Left cardiac atrium (tissue), 4 donors: ENCODE data around the gene MXRA7. TPM values are rescaled to one million over a fixed set of nuclear protein-coding genes. Genes with fewer than 3 reads are reported as not detected.
"Not testable (repeated sequence)": the region's sequence is repeated elsewhere in the genome, so short reads cannot be mapped to it uniquely, and the experiment has no call there.

ENCODE experiments used
- ATAC-seq, 2 donors: fragments of 200-7000 bp; cut with Tn5 transposase; one replicate each; pipeline ENCODE4 v1.9.1; 2020; ENCODE audit warnings: mild to moderate bottlenecking in 2 of 2, moderate library complexity in 2 of 2
- DNase-seq: peaks from one replicate; pipeline ENCODE4 v3.0.0-alpha.2; 2020
- intact Hi-C, 2 donors: fragments of 100-400 bp; cut with DNase I; formaldehyde crosslinking; loops; one replicate each; pipeline versions ENCODE4 v1.14.1 to v1.15.1; 2022 to 2023
- microRNA-seq, 2 donors: library from miRNA; unstranded; fragments of <30 nt; microRNA quantifications; one replicate each; pipeline ENCODE4 v1.2.0, GENCODE V29; 2020
- total RNA-seq, 2 donors: library from RNA; stranded (reverse); fragmentation: NEBNext Ultra II Directional; extraction: Animal tissue kit (Norgen Biotek cat#: 25700); gene quantifications; one replicate each; pipeline ENCODE4 v1.2.1, GENCODE V29; 2021
- donor health status: DM: no; HTN: yes; CAD: no.
- donor health status: DM: no; HTN: yes; CAD: no; lungs with severe emphysema.
- donor health status: DM: yes; HTN: yes; CAD: no.
- donor health status: Dilated cardiomyopathy.

Gene MXRA7
- total RNA-seq, 2 donors from 2014 or later = 394 to 506 TPM

DNA sequence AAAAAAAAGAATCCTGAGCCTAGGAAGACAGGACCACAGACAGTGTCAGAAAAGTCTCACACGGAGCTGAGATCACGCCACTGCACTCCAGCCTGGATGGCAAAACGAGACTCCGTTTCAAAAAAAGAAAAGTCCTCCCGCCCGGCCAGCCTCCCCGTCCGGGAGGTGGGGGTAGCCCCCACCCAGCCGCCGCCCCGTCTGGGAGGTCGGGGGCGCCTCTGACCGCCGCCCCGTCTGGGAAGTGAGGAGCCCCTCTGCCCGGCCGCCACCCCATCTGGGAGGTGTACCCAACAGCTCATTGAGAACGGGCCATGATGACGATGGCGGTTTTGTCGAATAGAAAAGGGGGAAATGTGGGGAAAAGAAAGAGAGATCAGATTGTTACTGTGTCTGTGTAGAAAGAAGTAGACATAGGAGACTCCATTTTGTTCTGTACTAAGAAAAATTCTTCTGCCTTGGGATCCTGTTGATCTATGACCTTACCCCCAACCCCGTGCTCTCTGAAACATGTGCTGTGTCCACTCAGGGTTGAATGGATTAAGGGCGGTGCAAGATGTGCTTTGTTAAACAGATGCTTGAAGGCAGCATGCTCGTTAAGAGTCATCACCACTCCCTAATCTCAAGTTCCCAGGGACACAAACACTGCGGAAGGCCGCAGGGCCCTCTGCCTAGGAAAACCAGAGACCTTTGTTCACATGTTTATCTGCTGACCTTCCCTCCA is 74.1 kb downstream of the MXRA7 start:
- DNase-seq, intact Hi-C loops, ATAC-seq: not testable (repeated sequence)

DNA sequence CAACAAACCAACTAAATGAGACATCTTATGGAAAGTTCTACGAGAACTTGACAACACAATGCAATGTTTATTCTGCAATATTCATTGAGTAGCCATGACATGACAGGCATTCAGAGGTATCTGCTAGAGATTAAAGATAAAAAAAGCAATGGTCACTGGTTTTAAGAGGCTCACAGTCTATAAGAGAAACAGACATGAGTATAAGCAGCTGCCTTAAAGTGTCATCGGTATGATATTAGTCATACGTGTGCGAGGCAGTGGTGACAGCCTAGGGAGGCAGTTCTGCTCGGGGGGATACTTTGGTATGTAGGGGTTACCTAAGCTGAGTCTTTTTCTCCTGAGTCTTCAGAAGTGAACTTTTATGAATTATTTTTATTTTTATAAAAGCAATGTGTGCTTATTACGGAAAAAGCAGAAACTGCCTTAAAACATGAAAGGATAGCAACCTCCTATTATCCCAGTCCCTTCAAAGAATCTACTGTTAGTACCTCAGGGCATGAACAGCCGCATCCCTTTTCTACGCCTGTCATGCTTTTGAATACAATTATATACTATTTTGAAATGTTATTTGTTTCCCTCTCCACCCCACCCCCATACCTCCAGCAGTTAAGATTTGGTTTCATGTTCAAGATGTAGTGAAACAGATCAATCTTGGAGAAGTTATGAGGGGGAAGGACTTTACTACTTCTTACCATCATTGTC is 75.0 kb downstream of the MXRA7 start:
- ATAC-seq (no peak), DNase-seq (no peak)
- intact Hi-C loops = no loop called here

DNA sequence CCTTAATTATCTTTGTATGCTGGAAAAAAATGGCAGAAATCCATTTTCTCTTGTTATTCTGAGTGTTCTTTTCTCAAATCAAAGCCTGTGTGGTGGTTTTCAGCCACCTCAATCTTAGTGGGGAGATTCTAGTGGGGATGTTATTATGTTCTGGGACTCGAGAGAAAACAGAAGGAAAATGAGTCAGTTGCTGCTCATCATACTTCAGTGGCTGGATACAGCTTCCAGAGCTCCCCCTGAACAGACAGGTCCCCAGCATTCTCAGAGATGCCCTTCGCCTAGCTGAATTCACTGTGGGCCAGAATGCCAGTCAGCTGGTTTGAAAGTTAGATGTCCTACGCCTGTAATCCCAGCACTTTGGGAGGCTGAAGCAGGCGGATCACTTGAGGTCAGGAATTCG is 75.7 kb downstream of the MXRA7 start:
- intact Hi-C loops = no loop called here
- ATAC-seq = no peak
- DNase-seq = no peak

GRCh38 chr17:76633628-76634328 is 77.0 kb downstream of the MXRA7 start:
- no peak for ATAC-seq
- DNase-seq = no peak
- intact Hi-C loops = no loop called here

GRCh38 chr17:76631821-76632565 is 78.8 kb downstream of the MXRA7 start:
- DNase-seq (no peak), ATAC-seq (no peak)
- intact Hi-C loops = no loop called here

- ATAC-seq = no peak
- no peak for DNase-seq
- intact Hi-C loops = no loop called here
These were observed 80.6 kb downstream of the MXRA7 start for GRCh38 chr17:76630151-76630550.

Small RNA genes lying within 50 kb of the gene (microRNA-seq; reads per million reads assigned to microRNA genes)
- gene MIR636 = 0.60 to 1.4 reads per million in 2 donors

Other genes starting within 250 kb of the MXRA7 start
- not detected for gene AANAT, start 243.4 kb downstream of the MXRA7 start, total RNA-seq
- gene RHBDF2, start 209.5 kb downstream of the MXRA7 start, total RNA-seq = 10 to 100 TPM; 16.0 to 18.9 TPM
- 10 to 100 TPM; 45.7 to 70.8 TPM for gene CYGB, start 173.3 kb downstream of the MXRA7 start, total RNA-seq
- gene PRCD, start 170.9 kb downstream of the MXRA7 start, total RNA-seq = 1 to 10 TPM; 5.5 to 7.7 TPM
- 1 to 10 TPM; 5.0 to 5.1 TPM for gene ST6GALNAC2, start 125.1 kb downstream of the MXRA7 start, total RNA-seq
- 1 to 10 TPM; 2.4 TPM for gene ST6GALNAC1, start 67.2 kb downstream of the MXRA7 start, total RNA-seq
- gene JMJD6, start 15.6 kb upstream of the MXRA7 start, total RNA-seq = 10 to 100 TPM; 44.9 to 55.3 TPM
- 10 to 100 TPM; 22.0 to 25.7 TPM for gene METTL23, start 15.9 kb upstream of the MXRA7 start, total RNA-seq
- gene SRSF2, start 26.4 kb upstream of the MXRA7 start, total RNA-seq = 100 to 1,000 TPM in 1 of 2 donors, 10 to 100 TPM in 1; 78.1 to 108 TPM
- 10 to 100 TPM; 23.0 to 28.0 TPM for gene MFSD11, start 27.2 kb upstream of the MXRA7 start, total RNA-seq
- gene MGAT5B, start 157.4 kb upstream of the MXRA7 start, total RNA-seq = under 1 TPM; 0.15 to 0.21 TPM